Forelimb muscle (tissue), 1 donor: ENCODE measurements around the gene CNTN4. TPM values are rescaled to one million over a fixed set of nuclear protein-coding genes. Genes with fewer than 3 reads are reported as not detected.
"Not testable (repeated sequence)": the region's sequence is repeated elsewhere in the genome, so short reads cannot be mapped to it uniquely, and the experiment has no call there.

Experiments
- DNase-seq: peaks from one replicate; pipeline ENCODE4 v3.0.0-alpha.2; 2013; ENCODE audit warnings: low read depth
- polyA plus RNA-seq: library from polyadenylated mRNA; unstranded; fragments of 120-200 nt; gene quantifications from one replicate; pipeline ENCODE4 v1.2.1, GENCODE V29; 2013; ENCODE audit not compliant: insufficient read length

CNTN4 gene
- polyA plus RNA-seq, 1 donor, result 9.0 TPM

DNA sequence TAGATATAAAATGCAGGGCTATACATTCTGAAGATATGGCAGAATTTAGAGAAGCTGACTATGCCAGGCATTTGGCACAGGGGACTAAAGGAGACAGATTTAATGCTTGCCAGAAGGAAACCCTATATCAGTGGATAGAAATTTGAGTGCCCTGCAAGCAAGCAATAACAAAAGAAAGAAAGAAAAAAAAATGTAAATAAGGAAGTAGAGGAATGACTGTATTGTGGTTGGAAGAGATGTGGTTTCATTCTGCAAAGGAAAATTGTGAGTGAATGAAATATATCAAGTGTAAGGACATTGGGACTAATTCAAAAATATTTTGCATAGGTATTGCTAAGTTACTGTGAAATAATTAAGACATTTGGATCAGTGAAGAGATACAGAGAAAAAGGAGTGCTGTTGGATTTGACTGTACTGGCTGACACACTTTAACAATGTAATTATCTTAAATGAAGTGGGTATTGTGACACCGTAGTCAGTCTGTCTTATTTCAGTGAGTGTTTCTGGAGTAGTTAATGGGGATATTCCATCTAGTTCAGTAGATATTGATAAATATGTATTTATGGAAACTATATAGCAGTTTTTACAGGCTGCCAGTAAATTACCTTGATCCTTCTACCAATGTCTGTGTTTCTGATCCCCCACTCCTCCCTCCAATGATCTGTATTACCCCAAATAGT, 418.2 kb downstream of the CNTN4 start:
- DNase-seq, result no peak

DNA sequence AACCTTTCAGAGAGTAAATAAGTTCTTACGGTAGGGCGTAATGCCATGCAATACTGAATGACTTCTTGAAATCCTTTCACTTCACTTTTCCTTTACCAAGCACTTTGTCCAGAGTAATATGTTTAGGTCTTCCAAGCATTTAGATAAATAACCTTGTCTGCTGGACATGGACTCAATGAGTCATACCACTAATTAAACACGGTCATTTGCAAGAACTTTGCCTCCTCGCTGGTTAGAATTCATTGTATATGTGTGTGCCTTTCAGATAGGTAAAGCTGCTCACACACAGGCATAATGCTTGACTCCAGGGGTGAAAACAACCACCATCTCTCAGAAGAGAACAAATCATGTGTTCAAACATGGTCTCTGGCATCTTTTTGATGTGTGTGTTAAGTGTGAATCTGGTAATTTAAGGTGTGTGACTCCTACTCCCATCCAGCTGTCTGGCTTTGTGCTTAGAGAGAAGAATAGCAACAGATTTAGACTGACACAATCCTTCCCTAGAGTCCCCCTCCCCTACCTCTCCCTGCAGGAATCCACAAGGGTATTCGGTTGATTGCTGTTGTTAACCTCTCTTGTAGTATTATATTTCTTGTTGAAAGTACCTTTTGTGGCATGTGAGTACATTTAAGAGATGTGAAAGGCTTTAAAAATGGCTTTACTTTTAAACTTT, 419.0 kb downstream of the CNTN4 start:
- DNase-seq, result no peak

DNA sequence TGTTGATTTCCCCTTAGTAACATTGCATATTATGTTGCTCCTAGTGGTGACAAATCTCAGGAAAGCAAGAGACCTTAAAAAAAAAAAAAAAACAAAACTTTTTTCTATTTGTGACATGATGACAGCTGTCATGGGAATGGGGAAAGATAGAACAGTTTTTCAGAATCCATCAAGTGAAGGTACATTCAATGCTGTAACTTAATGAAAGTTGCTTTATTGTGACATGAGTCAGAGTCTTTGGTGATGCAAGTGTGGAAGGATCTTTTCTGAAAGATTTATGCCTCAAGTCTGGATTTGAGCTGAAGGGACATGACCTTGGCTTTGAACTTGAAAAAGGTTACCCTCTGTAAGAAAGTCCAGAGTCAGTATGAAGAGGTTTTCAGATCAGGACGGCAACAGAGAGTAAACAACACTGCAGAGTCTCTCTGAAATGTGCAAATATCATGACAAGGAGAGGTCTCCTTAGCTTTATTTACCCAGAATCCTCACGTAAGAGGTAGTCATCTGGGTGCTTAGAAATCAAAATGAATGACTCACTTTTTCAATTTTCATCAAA, 424.7 kb downstream of the CNTN4 start:
- no peak for DNase-seq

DNA sequence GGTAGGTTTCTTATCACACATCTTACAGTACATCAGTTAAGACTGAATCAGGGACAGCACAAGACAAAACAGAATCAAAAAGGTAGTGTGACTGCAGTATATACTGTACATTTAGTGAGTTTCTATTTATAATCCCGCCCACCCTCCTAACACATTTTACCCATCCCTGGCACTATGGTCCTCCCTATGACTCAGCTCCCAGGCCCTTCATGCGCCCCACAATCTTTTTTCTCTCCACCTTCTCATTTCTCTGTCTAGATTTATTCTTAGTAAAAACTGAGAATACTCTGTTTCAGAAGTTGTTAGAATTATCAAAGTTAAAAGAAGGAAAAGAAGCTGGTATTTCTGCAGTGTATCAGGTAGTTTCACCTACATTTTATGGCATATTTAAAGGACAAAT, 427.3 kb downstream of the CNTN4 start:
- DNase-seq, result no peak

DNA sequence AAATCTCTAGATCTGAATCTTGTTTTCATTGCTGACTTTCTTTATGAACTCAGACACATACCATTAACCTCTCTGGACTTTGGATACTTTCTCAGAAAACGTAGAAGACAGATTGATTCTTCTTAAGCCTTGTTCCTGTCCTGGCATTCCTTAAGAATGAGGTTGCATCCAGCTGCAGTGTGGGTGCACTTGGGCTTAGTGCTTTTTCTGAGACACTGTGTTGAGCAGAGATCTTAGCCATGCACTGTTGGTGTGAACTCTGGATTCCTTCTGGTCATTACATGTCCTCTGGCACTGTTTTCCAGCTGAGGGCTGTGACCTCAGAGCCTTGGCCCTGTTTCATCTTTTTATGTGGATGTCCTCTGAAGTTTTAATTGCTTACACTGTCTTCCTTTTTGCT, 428.3 kb downstream of the CNTN4 start:
- DNase-seq, result no peak

DNA sequence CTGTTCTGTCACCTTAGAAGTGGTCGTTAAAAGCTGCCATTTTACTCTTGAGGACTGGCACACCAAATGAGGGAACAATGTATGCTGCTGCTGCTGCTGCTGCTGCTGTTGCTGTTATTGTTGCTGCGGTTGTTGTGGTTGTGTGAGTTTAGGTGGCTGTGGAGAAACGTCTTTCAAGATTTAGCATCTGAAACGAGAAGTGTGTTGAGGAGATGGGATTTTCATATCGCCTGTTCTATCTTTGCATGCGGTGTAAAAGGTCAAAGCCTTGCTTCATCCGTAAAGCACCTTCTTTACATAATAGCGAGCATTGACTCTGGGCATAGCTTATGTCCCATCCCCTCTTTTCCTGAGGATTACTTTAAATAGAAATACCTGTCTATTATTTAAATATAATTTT, 428.7 kb downstream of the CNTN4 start:
- not testable (repeated sequence) for DNase-seq

DNA sequence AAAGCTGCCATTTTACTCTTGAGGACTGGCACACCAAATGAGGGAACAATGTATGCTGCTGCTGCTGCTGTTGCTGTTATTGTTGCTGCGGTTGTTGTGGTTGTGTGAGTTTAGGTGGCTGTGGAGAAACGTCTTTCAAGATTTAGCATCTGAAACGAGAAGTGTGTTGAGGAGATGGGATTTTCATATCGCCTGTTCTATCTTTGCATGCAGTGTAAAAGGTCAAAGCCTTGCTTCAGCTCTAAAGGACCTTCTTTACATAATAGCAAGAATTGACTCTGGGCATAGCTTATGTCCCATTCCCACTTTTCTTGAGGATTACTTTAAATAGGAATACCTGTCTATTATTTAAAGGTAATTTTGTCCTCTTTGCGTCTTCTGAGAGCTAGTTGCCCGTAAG, 436.1 kb downstream of the CNTN4 start:
- DNase-seq, result not testable (repeated sequence)

DNA sequence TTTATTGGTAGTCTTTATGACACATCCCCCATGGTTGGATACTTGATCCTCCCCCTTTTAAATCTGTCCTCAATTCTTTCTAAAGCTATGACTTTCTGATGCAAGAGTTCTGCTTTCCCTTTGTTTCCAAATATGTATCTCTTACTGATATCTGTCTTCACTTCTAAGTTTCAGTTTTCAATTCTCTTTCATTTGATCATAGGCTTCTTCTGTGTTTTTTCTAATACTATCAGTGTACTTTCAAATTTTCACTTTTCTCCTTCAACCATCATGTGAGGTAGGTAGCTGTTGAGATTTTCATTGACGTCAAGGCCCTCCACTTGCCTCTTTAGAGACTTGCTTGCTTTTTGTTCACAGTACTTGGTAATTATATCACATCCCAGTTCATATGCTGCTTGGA, 436.5 kb downstream of the CNTN4 start:
- no peak for DNase-seq

DNA sequence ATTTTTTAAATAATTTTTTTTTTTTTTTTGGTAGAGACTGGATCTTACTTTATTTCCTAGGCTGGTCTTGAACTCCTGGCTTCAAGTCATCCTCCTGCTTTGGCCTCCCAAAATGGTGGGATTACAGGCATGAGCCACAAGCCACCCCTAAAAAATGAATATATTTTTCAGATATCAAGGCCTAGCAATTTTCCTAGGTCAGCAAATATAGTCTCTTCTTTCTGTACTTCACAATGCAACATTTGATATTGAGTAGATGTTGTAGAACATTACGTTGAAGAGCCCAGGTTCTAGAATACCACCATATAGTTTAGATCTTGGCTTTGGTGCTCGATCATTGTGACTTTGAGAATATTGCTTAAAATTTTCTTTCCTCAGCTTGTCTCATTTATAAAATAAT, 437.9 kb downstream of the CNTN4 start:
- DNase-seq, result no peak

DNA sequence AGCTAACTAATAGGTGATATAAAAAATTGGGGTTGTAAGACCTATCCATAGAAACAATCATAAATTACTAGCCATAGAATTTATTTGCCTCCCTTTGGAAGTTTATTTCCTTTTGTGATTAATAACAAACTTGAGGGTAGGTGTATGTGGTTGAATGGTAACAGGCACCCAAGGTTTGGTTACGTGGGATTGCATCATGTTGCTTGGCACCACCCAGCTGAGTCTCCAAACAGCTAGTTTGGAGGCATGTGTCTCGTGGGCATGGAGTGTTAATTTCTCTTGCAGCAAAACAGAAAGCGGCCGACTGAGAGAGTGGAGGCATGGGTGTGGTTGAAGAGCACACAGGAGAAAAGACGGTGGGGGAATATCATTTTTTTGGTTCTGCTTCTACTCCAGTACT, 441.4 kb downstream of the CNTN4 start:
- DNase-seq, result no peak

DNA sequence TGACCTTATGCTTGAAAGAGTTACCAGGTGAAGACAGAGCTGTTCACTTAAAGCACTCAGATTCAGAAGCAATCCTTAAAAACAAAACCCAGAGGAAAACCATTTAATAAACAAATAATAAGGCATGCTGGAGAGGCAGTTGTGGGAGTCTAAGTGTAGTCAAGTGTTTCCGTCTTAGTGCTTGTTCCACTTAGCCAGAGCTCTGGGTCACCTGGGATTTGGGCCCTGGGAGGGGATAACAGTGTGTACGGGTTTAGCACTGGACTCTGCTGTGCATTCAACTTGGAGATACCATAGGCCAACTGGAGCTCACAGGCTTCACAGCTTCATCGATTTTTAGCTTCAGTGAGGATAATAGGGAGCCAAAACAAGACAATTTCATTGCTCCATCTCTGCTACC, 444.6 kb downstream of the CNTN4 start:
- DNase-seq, result no peak

DNA sequence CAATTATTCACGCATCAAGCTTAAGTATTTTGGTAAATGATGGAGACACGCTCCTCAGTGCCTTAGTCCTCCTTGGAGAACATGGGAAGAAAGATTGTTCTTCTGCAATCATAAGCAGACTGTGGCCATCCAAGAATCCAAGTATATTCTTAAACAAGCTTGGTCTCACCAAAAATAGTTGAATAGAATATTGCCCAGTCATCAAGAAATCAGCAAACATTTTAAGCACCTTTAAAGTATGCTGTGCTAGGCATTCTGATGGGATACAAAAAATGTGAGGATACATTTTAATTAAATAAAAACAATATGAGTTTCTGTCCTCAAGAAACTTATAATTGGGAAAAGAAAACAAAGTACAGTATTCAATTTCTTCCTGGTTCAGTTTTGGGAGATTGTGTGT, 445.5 kb downstream of the CNTN4 start:
- no peak for DNase-seq

DNA sequence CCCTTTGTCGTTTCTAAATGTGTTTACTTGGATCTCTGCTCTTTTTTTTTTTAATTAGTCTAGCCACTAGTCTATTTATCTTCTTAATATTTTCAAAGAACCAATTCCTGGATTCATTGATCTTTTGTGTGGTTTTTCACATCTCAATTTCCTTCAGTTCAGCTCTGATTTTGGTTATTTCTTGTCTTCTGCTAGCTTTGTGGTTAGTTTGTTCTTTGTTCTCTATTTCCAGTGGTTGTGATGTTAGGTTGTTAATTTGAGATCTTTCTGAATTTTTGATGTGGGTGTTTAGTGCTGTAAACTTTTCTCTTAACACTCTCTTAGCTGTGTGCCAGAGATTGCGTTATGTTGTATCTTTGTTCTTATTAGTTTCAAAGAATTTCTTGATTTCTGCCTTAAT, 446.1 kb downstream of the CNTN4 start:
- no peak for DNase-seq

DNA sequence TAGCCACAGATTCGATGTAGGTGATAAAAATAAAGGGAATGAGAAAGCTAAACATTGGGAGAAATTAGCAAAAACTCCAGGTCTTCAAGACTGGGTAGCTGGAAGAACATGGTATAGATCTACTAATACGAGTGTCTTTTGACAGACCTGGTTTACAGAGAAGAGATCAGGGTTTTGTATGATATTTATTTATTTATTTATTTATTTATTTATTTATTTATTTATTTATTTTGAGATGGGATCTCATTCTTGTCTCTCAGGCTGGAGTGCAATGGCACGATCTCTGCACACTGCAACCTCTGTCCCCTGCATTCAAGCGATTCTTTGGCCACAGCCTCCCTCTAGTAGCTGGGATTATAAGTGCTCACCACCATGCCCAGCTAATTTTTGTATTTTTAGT, 448.4 kb downstream of the CNTN4 start:
- no peak for DNase-seq

DNA sequence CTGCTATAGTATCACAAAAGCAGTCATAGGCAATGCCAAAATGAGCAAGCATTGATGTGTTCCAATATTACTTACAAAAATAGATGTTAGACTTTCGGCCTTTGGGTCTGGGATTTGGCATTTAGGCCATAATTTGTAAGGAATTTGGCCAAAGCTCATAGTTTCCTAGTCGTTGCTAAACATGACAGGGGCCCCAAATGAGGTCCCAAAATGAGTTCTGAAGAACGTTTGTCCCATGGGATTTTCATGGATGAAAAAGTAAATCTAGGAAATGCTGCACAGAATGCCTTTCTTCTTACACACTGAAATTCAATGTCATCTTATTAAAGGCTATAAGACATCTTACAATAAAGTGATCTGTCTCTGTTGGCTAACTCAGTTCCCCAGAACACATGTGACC, 456.0 kb downstream of the CNTN4 start:
- DNase-seq, result no peak

DNA sequence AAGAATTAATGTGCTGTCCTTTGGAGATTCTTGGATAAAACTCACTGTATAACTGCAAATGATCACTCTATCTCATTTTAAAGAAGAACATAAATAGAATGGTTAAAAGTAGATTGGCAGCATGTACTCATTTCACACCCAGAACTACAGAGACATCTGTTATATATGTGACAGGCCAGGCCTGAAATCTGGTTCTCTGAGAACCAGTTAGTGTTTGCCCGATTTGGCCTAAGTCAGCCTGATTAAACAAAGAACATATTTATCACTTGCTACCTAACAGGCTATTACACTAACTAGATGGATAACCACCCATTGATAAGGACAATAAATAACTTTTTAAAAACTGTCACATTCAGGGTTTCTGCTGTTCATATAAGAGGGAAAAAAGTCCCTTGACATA, 460.1 kb downstream of the CNTN4 start:
- no peak for DNase-seq

DNA sequence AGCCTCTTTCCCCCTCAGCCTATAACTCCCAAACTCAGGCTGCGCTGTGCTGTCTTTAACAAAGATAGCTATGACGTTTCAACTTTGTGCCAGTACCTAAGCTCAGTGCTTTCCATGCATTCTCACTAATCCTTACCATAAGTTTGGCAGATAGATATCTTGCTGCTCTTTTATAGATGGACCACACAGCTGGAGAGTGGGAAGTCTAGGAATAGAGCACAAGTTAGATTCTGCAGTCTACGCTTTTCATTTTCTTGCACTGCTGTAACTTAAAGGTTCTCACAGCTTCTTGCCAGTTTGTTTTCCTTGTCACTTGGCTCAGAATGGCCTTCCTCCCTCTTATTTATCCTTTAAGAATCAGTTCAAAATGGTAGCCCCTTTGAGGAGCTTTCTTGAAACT, 468.8 kb downstream of the CNTN4 start:
- peak; percentile 51 for DNase-seq

DNA sequence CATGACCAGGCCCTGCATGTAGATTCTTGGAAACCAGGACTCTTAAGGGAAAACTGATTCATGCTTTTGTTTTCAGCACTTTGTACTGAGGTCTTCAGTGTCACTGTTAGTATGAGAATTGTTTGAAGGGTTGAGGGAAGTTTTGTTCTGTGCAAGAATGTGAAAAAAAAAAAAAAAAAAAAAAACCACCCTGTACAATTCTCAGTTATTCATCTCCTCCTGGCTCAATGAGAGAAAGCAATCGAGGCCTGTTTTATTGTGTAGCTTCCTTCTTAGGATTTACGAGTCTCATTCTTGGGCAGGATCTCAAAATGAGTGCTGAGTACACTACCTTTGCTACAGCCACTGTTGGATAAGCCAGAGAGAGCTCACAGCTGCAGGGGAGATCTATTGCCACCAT, 469.5 kb downstream of the CNTN4 start:
- peak; percentile 79 for DNase-seq

DNA sequence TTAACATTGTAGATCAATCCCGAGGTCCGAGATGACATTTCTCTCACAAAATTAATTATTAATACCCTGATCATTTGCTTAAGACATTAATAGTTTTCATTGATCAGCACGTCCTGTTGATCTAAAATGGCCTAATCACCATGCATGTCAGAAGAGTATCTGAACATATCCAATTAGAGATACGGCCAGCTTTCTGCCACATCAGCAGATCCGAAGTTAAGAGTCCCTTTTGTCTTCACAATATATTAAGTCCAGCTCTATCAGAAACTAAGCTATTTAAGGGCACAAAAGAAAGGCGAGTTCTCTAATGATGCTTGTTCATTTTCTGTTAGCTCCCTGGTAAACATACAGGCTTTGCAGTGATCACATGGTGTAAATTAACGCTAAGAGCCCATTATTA, 470.3 kb downstream of the CNTN4 start:
- no peak for DNase-seq

DNA sequence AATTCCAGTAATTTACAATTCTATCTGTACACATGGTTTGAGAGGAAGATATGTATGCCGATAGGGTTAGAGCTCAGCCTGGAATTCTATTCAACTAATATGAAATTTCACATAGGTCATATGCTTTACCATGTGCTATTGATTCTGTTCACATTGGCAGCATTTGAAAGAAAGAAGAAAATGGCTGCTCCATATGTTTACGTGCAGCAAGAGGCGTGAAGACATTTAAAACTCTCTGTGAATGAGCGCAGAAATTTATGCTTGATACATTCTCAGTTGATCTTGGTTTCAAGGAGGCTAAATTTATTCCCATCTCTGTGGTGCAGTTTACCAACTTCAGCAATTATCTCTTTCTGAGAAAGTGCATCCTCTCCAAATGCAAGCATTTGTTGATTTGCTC, 478.9 kb downstream of the CNTN4 start:
- no peak for DNase-seq

DNA sequence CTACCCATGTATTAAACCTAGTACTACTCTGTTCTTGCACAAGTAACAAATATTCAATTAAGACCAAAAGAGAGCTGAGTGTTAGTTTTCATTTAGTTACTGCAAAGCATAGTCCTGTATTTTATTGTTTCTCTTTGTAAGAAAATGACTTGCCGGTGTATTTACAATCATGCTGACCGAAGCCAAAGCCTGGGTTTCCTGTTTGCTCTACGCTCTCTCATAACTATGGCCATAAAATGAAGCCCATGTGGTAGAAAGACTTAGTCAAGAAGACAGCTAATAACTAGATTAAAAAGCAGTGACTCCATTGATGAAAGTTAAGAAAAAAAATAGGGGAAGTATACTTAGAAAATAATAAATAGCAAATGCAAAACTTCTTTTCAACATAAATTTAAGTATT, 479.9 kb downstream of the CNTN4 start:
- DNase-seq, result no peak

DNA sequence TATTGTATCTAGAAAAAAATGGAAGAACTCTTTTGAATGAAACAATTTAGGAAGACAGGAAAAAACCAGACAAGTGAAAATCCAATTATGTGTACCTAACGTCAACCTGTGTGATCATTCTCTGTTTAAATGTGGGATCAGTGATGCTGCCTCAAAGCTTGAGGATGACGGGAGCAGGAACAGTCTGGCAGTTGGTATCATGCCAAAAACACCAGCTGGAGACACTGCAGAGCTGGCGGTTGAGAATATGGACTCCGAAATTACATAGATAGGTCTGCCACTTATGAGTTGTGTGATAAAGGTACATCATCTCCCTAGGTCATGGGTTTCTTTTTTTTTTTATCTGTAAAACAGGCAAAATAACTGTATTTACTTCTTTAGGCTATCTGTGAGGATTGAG, 480.5 kb downstream of the CNTN4 start:
- no peak for DNase-seq

DNA sequence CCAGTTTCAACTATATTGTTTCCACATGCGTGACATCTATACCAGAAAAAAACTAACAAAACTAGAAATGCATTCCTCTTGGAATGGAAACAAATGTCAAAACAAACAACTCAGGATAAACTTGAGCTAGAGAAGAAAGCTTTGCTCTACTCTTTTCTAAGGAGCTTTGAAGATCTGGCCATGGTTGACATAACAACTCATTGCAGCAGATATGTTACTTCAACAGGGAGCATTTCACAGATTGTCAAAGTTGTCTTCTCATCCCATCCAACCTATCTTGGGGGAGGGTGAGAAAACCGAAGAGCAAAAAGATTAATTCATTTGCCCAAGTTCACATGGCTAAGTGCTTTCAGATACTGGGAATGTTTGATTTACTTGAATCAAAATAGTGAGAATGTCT, 484.4 kb downstream of the CNTN4 start:
- no peak for DNase-seq
